Upper lobe of left lung (tissue), 6 donors: ENCODE results near the gene ARHGEF37. TPM values are rescaled to one million over a fixed set of nuclear protein-coding genes. Genes with fewer than 3 reads are reported as not detected.
"Not testable (repeated sequence)": the region's sequence is repeated elsewhere in the genome, so short reads cannot be mapped to it uniquely, and the experiment has no call there.

Source experiments
- ATAC-seq, 2 donors: fragments of 200-7000 bp; cut with Tn5 transposase; one replicate each; pipeline ENCODE4 v1.9.1; 2022; ENCODE audit warnings: mild to moderate bottlenecking in 2 of 2, moderate library complexity in 2 of 2; ENCODE audit not compliant: low FRiP score in 2 of 2
- DNase-seq, 2 donors: peaks; one replicate each; pipeline ENCODE4 v3.0.0-alpha.2; 2019 to 2020
- H3K27ac ChIP-seq, 4 donors: fragments of 200-600 bp; sonication (generic); one replicate each; pipeline ENCODE4 v1.5.1; 2016 to 2019
- H3K27me3 ChIP-seq, 4 donors: fragments of 200-600 bp; sonication (generic); one replicate each; pipeline ENCODE4 v1.5.1; 2017 to 2019
- H3K36me3 ChIP-seq, 4 donors: fragments of 200-600 bp; sonication (generic); one replicate each; pipeline ENCODE4 v1.5.1; 2016 to 2019
- H3K4me1 ChIP-seq, 4 donors: fragments of 200-600 bp; sonication (generic); one replicate each; pipeline ENCODE4 v1.5.1; 2018 to 2019
- H3K4me3 ChIP-seq, 4 donors: fragments of 200-600 bp; sonication (generic); one replicate each; pipeline ENCODE4 v1.5.1; 2017 to 2019; ENCODE audit warnings: mild to moderate bottlenecking in 2 of 4, moderate library complexity in 1 of 4
- H3K9me3 ChIP-seq, 4 donors: fragments of 200-600 bp; sonication (generic); one replicate each; pipeline ENCODE4 v1.5.1; 2018 to 2019
- CTCF ChIP-seq, 6 experiments: fragments of 450-650 bp in 4 of 6; fragments of 200-600 bp in 2 of 6; sonication (generic) in 2 of 6; IDR thresholded peaks; one replicate each; pipeline ENCODE4 v1.5.1; 2016 to 2019; ENCODE audit warnings: antibody characterized with exemption in 6 of 6
- EP300 ChIP-seq, 4 donors: sonication (generic); formaldehyde crosslinking; IDR thresholded peaks; one replicate each; pipeline ENCODE4 v1.5.1; 2017; ENCODE audit warnings: antibody characterized with exemption in 4 of 4, control low read depth in 2 of 4
- POLR2A ChIP-seq, 4 donors: fragments of 450-650 bp; IDR thresholded peaks; one replicate each; pipeline ENCODE4 v1.5.1; 2016 to 2017; ENCODE audit warnings: antibody characterized with exemption in 4 of 4, mild to moderate bottlenecking in 2 of 4
- POLR2AphosphoS5 ChIP-seq, 2 donors: sonication (generic); formaldehyde crosslinking; IDR thresholded peaks; one replicate each; pipeline ENCODE4 v1.5.1; 2017; ENCODE audit warnings: antibody characterized with exemption in 2 of 2
- WGBS, 2 donors: methylation state at CpG; one replicate each; pipeline ENCODE4 v1.1.5; 2017 to 2018; 5-methylcytosine and 5-hydroxymethylcytosine counted together
- total RNA-seq, 6 donors: library from RNA; depleted of rRNA in 4 of 6; stranded (reverse); fragments of >200 nt in 4 of 6; gene quantifications; one replicate each; pipeline versions ENCODE4 v1.1.0 to v1.2.1, GENCODE V29; 2016 to 2021
- donor health status: DM: no; HTN: no; CAD: no; lungs with moderate emphysema.
- donor health status: DM: no; HTN: yes; CAD: no; lungs with severe emphysema.

The ARHGEF37 gene
- total RNA-seq, 6 donors from 2014 or later = 4.3 to 13.6 (median 10.0) TPM

GRCh38 chr5:149585910-149586309 lies 4.6 kb downstream of the ARHGEF37 start:
- Histone ChIP-seq H3K27me3 (no peaks in the 10 kb centered on the region), H3K27ac (no peak overlapping the region), H3K4me1 (peaks cover 18 to 34% (median 30%) of the 10 kb centered on the region in 4 donors), H3K36me3 (no peaks in the 10 kb centered on the region), H3K9me3 (no peaks in the 10 kb centered on the region), H3K4me3 (no peak overlapping the region)
- no peak for DNase-seq
- TF ChIP-seq POLR2A (IDR thresholded peaks at IDR 0.05) = no peak
- no peak for TF ChIP-seq EP300 (IDR thresholded peaks at IDR 0.05)
- TF ChIP-seq CTCF (IDR thresholded peaks at IDR 0.05) = no peak
- no peak for TF ChIP-seq POLR2AphosphoS5 (IDR thresholded peaks at IDR 0.05)
- no peak for ATAC-seq

- Histone ChIP-seq H3K9me3 (no peaks in the 10 kb centered on the region), H3K36me3 (no peaks in the 10 kb centered on the region), H3K27ac (peak overlapping the region in 2 of 4 donors; percentile 14 to 35), H3K27me3 (no peaks in the 10 kb centered on the region), H3K4me3 (no peak overlapping the region), H3K4me1 (peaks cover 18 to 32% (median 25%) of the 10 kb centered on the region in 4 donors)
- 86 to 89% methylated on average over 1 of the region's 1 CpG for WGBS, 2 donors
- ATAC-seq (peak in 1 of 2 donors; percentile 37), DNase-seq (no peak)
- TF ChIP-seq CTCF (IDR thresholded peaks at IDR 0.05) (no peak), POLR2AphosphoS5 (IDR thresholded peaks at IDR 0.05) (no peak), EP300 (IDR thresholded peaks at IDR 0.05) (no peak), POLR2A (IDR thresholded peaks at IDR 0.05) (no peak)
Measured at GRCh38 chr5:149586708-149587318, 5.5 kb downstream of the ARHGEF37 start.

- DNase-seq (no peak), ATAC-seq (peak in 1 of 2 donors; percentile 58)
- peak overlapping the region in 1 of 4 donors; percentile 32 for H3K27ac ChIP-seq
- no peak for TF ChIP-seq EP300 (IDR thresholded peaks at IDR 0.05)
- TF ChIP-seq CTCF (IDR thresholded peaks at IDR 0.05) = no peak
- no peak for TF ChIP-seq POLR2A (IDR thresholded peaks at IDR 0.05)
- TF ChIP-seq POLR2AphosphoS5 (IDR thresholded peaks at IDR 0.05) = no peak
- H3K27me3 ChIP-seq = no peaks in the 10 kb centered on the region
- H3K4me3 ChIP-seq = no peak overlapping the region
- WGBS, 2 donors = 36 to 90% methylated on average over 1 of the region's 1 CpG
- H3K4me1 ChIP-seq = peaks cover 0 to 13% (median 7%) of the 10 kb centered on the region in 4 donors
- no peaks in the 10 kb centered on the region for H3K36me3 ChIP-seq
- no peaks in the 10 kb centered on the region for H3K9me3 ChIP-seq
Measured at GRCh38 chr5:149588936-149589335, 7.6 kb downstream of the ARHGEF37 start.

GRCh38 chr5:149593370-149593769 lies 12.1 kb downstream of the ARHGEF37 start:
- Histone ChIP-seq H3K9me3 (no peaks in the 10 kb centered on the region), H3K36me3 (no peaks in the 10 kb centered on the region), H3K27ac (no peak overlapping the region), H3K4me1 (peaks cover 0 to 6% (median 3%) of the 10 kb centered on the region in 4 donors), H3K4me3 (no peak overlapping the region), H3K27me3 (no peaks in the 10 kb centered on the region)
- TF ChIP-seq POLR2AphosphoS5 (IDR thresholded peaks at IDR 0.05) = no peak
- no peak for TF ChIP-seq EP300 (IDR thresholded peaks at IDR 0.05)
- no peak for TF ChIP-seq POLR2A (IDR thresholded peaks at IDR 0.05)
- WGBS, 2 donors = 80 to 86% methylated on average over 2 of the region's 2 CpGs
- no peak for DNase-seq
- no peak for ATAC-seq

GRCh38 chr5:149594206-149594895 lies 13.1 kb downstream of the ARHGEF37 start:
- WGBS, 2 donors = 77 to 80% methylated on average over 5 of the region's 5 CpGs
- ATAC-seq (no peak), DNase-seq (no peak)
- no peaks in the 10 kb centered on the region for H3K27me3 ChIP-seq
- no peak overlapping the region for H3K4me3 ChIP-seq
- no peaks in the 10 kb centered on the region for H3K36me3 ChIP-seq
- H3K27ac ChIP-seq = no peak overlapping the region
- H3K9me3 ChIP-seq = no peaks in the 10 kb centered on the region
- no peak for TF ChIP-seq EP300 (IDR thresholded peaks at IDR 0.05)
- no peak for TF ChIP-seq CTCF (IDR thresholded peaks at IDR 0.05)
- no peak for TF ChIP-seq POLR2AphosphoS5 (IDR thresholded peaks at IDR 0.05)
- no peak for TF ChIP-seq POLR2A (IDR thresholded peaks at IDR 0.05)
- peaks cover 0 to 6% (median 3%) of the 10 kb centered on the region in 4 donors for H3K4me1 ChIP-seq

GRCh38 chr5:149595105-149595504 lies 13.8 kb downstream of the ARHGEF37 start:
- H3K4me1 ChIP-seq, H3K27me3 ChIP-seq, ATAC-seq, H3K9me3 ChIP-seq, DNase-seq, H3K36me3 ChIP-seq, H3K4me3 ChIP-seq: not testable (repeated sequence)
- peak overlapping the region in 1 of 4 donors; percentile 8 for H3K27ac ChIP-seq
- WGBS, 2 donors = 91 to 95% methylated on average over 3 of the region's 3 CpGs
